EL (cell line): ENCODE results near the gene PELI1.
"Not testable (repeated sequence)": the region's sequence is repeated elsewhere in the genome, so short reads cannot be mapped to it uniquely, and the experiment has no call there.

ENCODE experiments used
- DNase-seq: peaks from one replicate; pipeline ENCODE4 v3.0.0-alpha.2; 2016

Gene PELI1

DNA sequence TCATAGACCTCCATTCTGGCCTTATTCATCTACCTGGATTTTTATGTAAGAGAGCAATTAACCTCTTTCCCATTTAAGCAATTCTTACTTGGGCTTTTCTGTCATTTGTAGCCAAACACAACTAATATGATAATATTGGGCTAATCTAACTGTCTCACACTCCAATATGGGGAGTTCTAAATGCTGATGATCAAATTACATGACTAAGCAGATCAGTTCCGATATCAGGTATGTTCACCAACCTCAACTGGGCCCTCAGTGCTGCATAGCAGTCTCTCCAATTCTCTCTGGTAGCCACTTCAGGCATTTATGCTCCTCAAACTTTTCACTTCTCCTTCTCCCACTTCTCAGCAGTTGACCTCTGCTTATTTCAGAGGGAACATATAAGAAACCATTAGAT lies 64.0 kb downstream of the PELI1 start:
- DNase-seq: no peak

DNA sequence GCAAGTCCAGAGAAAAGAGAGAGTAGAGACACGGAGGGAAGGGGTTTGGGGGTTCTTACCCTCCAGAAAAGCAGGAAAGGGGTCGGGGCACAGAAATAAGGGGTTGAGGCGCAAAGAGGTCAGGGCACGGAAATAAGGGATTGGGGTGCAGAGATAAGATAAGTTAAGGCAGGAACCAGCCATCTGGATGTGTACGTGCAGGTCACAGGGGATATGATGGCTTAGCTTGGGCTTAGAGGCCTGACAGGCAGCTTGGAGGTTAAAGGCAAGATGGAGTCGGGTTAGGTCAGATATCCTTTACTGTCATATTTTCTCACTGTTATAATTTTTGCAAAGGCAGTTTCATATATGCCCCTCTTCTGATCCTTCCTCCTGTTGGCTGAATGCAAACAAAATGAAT lies 64.5 kb downstream of the PELI1 start:
- DNase-seq: not testable (repeated sequence)

DNA sequence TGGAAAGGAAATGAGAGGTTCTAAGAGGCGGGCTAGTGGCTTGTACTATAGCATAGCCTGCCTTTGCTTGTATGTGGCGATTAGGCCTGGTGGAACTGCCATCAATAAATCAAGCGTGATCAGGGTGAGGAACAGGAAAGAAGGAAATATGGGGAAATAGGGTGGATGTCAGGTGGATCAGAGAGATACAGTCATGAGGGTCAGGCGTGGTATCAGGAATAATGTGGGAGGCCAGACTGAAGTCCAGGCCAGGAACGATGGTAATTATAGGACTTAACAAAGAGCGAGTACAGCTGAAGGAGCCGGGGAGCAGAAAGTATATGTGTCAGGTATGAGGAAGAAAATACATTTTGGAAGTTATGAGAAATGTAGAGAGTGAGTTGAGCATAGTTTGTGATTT lies 67.4 kb downstream of the PELI1 start:
- not testable (repeated sequence) for DNase-seq

DNA sequence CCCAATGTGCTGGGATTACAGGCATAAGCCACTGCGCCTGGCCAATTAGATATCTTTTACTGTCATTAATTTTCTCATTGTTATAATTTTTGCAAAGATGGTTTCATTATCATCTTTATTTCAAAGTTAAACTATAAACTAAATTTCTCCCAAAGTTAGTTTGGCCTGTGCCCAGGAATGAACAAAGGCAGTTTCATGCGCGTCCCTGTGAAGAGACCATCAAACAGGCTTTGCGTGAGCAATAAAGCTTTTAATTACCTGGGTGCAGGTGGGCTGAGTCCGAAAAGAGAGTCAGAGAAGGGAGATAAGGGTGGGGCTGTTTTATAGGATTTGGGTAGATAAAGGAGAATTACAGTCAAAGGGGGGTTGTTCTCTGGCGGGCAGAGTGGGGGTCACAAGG lies 69.6 kb downstream of the PELI1 start:
- not testable (repeated sequence) for DNase-seq

DNA sequence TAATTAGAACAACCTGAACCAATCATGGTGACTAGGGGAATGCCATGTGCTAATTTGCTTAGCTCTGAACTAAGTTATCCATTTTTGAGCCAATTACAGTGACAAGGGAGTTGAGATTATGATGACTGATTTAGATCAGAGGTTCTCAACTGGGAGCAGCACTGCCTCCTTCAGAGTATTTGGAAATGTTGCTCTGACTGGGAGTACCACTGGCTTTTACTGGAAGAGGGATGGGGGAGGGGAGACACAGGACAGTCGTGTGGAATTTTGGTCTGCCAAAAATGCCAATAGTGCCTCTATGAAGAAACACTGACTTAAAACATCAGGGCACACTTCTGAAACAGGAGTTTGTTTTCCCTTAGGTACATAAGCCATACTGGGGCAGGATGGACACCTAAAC lies 76.9 kb downstream of the PELI1 start:
- DNase-seq: no peak

DNA sequence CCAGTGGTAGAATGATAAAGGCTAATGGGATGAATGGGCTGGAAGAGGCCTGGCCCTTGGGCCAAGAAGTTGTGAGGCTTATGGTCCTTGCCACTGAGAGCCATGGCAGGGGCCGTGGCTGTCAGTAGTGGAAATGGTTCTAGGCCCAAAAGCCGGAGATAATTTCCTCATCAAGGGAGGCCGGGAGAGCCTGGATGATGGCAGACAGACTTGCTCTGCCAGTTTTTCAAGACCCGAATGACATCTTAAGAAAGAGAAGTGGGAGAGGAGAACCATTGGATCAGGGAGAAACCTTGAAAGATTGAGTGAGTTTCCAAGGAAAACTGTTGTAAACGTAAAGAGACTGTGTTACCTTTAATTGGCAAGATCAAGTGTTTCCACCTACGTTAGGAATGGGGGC lies 78.7 kb downstream of the PELI1 start:
- DNase-seq: no peak

DNA sequence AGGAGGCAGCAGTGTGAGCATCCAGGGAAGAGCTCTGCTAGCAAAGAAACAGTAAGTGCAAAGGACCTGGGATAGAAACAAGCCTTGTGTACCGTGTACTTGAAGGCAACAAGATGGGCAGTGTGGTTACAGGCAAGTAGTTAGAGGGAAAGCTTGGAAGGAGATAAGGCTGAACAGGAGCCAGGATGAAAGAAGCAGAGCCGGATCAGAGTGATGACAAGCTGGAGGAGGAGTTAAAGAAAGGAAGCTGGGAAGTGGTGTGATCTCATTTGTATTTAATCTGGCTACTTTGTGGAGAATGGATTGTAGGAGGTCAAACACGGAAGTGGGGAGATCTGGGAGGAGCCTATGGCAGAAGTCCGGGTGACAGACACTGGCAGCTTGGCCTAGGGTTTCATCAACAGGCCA lies 80.3 kb downstream of the PELI1 start:
- DNase-seq: peak; percentile 49

DNA sequence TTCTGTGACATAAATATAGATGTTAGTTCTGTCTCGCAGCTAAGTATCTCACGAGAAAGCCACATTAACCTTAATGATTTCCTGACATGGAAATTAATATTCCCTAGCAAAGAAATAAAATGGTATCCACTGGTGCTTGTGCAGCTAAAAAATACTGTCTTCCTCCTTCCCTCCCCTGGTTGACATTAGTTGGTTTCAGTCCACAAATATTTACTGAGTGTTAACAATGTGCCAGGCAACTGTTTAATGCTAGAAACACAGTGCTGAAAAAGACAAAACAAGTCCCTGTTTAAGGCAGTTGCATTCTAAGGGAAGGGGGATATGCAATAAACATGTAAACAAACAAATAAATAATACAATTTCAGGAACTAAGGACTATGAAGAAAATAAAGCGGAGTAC lies 80.8 kb downstream of the PELI1 start:
- no peak for DNase-seq

DNA sequence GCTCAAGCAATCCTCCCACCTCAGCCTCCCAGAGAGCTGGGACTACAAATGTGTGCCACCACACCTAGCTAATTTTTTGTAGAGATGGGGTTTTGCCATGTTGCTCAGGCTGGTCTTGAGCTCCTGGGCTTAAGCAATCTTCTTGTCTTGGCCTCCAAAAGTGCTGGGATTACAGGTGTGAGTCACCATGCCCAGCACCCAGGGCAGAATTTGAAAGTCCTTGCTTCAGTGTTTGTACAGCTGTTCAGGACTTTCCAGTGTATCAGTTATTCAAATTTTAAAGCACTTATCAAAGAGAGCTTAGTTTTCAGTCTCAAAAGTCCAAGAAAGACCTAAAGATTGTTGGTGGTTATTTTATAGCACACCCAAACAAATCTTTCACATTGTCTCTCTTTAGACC lies 81.4 kb downstream of the PELI1 start:
- DNase-seq: peak; percentile 69

DNA sequence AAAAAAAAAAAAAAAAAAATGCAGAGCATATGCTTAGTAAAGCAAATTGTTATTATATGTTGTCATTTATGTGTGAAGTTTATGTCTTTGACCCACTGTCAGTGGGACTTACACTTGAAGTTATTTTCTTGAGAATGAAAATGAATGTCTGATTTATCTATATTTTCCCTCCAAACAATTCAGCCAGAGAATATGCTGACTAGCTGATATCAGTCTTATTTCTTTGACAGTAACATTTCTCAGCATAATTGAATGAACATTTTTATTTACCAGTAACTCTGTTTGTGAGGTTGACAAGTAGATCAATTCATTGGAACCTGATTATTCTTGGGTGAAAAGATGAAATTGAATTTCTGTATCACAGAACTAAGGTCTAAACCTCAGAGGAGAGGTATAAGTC lies 85.0 kb downstream of the PELI1 start:
- no peak for DNase-seq

DNA sequence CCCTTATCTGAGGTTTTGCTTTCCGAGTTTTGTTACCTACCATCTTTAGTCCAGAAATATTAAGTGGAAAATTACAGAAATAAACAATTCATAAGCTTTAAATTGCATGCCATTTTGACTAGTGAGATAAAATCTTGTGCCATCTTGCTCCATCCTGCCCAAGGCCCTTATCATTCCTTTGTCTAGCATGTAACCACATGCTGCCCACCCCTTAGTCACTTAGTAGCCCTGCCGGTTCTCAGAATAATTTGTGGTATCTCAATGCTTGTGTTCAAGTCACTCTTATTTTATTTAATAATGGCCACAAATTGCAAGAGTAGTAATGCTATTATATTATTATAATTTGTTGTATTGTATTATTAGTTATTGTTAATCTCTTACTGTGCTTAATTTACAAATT lies 88.2 kb downstream of the PELI1 start:
- no peak for DNase-seq

DNA sequence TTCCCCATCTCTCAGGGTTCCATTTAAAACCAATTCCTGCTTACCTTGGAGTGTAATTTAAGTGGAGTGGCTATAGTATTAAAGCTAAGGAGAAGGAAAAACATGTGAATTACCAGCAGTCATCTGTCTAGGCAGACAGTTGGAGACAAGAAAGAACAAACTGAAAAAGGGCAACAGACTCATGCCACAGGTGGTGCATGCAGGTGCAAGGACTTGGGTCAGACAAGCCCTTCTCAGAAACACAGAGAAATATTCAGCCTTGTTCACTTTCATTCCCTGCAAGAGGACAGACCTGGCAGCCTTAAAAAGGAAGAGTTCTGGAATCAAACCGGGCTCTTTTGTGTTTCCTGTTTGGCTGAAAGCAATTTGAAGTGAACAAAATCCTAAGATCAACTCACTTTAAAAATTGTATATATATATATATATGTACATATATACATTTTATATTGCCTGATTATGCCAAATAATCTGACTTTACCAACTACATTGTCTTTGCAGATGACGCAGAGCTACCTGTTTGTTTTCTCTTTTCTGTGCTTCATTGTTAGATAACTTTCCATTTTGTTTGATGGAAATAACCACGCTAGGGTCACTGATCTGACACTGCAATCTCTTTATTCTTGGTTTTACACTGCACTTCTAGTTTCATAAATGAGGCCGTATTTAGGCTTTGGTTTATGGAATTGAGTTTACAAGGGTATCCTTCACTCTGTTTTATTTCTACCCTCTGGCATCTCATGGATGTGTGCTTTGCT lies 89.9 kb downstream of the PELI1 start:
- DNase-seq: no peak

DNA sequence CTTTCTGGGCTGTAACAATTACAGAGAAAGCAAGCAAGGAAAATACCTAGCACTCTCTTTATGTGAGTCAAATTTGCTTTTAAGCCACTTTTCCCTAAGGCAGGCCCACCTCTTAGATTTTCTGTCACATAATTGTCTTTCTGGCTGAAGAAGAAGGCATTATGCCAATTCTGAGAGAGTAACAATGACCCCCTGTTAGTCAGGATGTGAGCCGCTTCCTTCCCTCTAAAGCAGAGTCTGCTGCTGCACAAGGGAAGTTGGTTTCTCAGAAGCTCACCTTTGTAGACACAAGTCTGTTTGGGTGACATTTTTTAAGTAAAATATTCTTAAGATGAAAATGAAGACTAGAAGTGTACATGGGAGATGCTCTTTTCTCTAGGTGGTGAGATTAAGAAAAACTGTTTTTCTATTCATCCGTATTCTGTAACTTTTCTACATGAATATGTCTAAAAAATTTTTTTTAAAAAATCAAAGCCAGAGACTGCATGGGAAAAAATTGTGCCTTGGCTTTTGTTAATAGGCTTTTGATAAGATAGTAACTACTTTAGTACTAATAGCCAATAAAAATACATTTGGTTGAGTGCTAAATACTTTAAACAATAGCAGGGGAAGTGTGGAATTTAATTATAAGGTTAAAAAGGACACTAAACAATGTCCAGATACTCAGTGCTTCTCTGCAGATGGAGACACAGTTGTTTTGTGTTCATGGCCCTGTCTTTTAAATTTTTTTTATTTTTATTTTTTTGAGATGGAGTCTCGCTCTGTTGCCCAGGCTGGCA lies 91.6 kb downstream of the PELI1 start:
- DNase-seq: no peak

DNA sequence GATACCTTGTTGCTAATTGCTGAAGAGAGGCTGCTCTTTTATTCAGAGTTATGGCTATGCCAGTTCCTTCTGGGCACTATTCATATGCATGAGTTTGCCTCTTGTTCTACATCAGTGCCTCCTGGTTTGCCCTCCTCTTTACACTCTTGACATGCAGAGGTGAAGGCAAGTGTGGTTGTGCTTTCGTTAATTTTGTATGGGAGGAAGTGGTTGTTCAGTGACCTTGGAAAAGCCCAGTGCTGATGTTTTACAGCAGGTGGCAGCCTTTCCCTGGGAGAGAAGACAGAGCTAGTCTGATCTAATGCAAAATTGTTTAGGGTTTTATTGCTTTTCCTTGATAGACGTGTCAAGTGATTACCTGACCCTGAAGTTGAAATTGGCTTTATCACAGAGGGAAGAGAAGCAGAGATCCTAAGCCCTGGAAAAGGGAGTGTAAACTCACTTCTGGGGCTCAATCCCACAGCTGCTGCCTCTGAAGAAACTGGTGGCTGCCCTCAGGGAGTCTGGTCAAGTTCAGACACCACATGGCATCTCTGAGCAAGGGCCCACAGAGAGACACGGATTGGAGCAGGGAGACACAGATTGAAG lies 94.5 kb downstream of the PELI1 start:
- peak; percentile 67 for DNase-seq

DNA sequence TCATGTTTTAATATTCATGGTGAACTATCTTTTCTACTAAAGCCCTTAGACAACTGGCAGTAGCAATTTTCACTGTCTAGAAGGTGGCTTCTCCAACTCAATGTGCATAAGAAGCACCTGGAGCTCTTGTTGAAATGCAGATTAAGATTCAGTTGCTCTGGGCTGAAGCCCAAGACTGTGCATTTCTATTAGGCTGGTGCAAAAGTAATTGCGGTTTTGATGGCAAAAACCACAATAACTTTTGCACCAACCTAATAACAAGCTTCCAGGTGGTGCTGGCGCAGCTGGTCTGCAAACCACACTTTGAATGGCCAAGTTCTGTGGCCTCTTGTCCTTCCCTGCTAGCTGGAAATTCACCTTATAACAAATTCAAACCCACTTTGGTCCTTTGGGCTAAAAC lies 98.3 kb downstream of the PELI1 start:
- no peak for DNase-seq
